OCI-LY3 (cell line): ENCODE data around the gene TUBA1A.

Experiments used
- CTCF ChIP-seq: fragments of 200-600, 300-600 bp; sonication (generic); IDR thresholded peaks from 2 replicates; pipeline ENCODE4 v1.5.1; 2014; ENCODE audit warnings: antibody characterized with exemption, low read length, low read depth
- EZH2phosphoT487 ChIP-seq: fragments of 200-600 bp; shearing (Covaris generic); IDR thresholded peaks from 2 replicates; pipeline ENCODE4 v1.6.1; 2018; ENCODE audit warnings: antibody characterized with exemption, mixed run types, low read depth

- TF ChIP-seq CTCF (peak; percentile 20; the same call in 1 of the 2 replicates), EZH2phosphoT487 (no peak)
Observed at GRCh38 chr12:49225576-49226166, 36.8 kb upstream of the TUBA1A start.
